Activated CD8-positive, alpha-beta memory T cell treated with anti-CD3 and anti-CD28 coated beads, Interleukin-2, amount 10 ng/mL, durations not matched to agents 7 days and 5 days (primary cell): ENCODE measurements around the gene ARV1. TPM values are rescaled to one million over a fixed set of nuclear protein-coding genes. Genes with fewer than 3 reads are reported as not detected.
"Not testable (repeated sequence)": the region's sequence is repeated elsewhere in the genome, so short reads cannot be mapped to it uniquely, and the experiment has no call there.

Source experiments
- ATAC-seq: fragments of 150-1000 bp; cut with Tn5 transposase; one replicate; pipeline ENCODE4 v1.10.0; 2021; ENCODE audit warnings: moderate library complexity
- CTCF ChIA-PET: fragments of 350-600 bp; sonication (Branson Sonifier 250); formaldehyde crosslinking; loops from one replicate; lab custom pipeline; 2021; ENCODE audit warnings: antibody characterized with exemption; lab: Charles Lee
- DNase-seq: peaks from one replicate; pipeline ENCODE4 v3.0.0-alpha.2; 2020
- H3K27ac Mint-ChIP-seq: one replicate; pipeline ENCODE4 v1.8.0; 2021; ENCODE audit warnings: mild to moderate bottlenecking, mixed read lengths
- H3K27me3 Mint-ChIP-seq: one replicate; pipeline ENCODE4 v1.8.0; 2021; ENCODE audit warnings: mixed read lengths
- H3K36me3 Mint-ChIP-seq: one replicate; pipeline ENCODE4 v1.8.0; 2021; ENCODE audit warnings: mild to moderate bottlenecking, mixed read lengths
- H3K4me1 Mint-ChIP-seq: one replicate; pipeline ENCODE4 v1.8.0; 2021; ENCODE audit warnings: mixed read lengths
- H3K4me3 Mint-ChIP-seq: one replicate; pipeline ENCODE4 v1.8.0; 2021; ENCODE audit warnings: mild to moderate bottlenecking, moderate library complexity, mixed read lengths
- H3K9me3 Mint-ChIP-seq: one replicate; pipeline ENCODE4 v1.8.0; 2022; ENCODE audit warnings: low read depth, mixed read lengths
- total RNA-seq, 2 experiments: library from RNA; stranded (reverse); gene quantifications; one replicate each; pipeline ENCODE4 v1.2.3, GENCODE V29; 2021

The ARV1 gene
- total RNA-seq, 2 experiments from 2014 or later: 12.9 to 16.0 TPM

DNA sequence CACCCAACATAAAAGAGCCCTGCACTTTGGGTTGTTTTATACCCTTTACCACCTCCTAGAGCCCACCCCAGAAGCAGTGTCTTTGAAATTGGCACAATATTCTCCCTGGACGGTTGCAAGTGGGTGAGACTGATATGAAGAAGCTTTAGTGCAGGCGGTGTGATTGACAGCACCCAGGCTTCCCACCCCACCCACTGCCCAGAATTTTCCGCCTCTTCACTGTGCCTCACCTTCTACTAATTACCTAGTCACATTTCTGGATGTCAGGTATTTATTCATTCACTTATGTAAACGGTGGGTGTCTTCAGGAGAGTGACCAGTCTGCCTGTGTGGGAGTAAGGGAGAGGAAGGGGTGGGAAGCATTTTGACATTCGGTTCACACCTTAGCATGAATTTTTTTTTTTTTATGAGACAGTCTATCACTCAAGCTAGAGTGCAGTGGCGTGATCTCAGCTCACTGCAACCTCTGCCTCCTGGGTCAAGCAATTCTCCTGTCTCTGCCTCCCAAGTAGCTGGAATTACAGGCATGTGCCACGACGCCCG is 62.9 kb downstream of the ARV1 start:
- Mint-ChIP-seq H3K36me3 (no peaks in the 10 kb centered on the region), H3K4me3 (peak overlapping the region; percentile 53), H3K27me3 (peaks cover 41% of the 10 kb centered on the region), H3K27ac (no peak overlapping the region), H3K4me1 (peaks cover 17% of the 10 kb centered on the region), H3K9me3 (no peaks in the 10 kb centered on the region)
- no peak for ATAC-seq
- DNase-seq: no peak
- CTCF ChIA-PET: interaction anchor here (1.2 kb wide), 1 partner anchor 39 kb away, joined by 3 read pairs; no protein-coding TSS in a partner anchor

DNA sequence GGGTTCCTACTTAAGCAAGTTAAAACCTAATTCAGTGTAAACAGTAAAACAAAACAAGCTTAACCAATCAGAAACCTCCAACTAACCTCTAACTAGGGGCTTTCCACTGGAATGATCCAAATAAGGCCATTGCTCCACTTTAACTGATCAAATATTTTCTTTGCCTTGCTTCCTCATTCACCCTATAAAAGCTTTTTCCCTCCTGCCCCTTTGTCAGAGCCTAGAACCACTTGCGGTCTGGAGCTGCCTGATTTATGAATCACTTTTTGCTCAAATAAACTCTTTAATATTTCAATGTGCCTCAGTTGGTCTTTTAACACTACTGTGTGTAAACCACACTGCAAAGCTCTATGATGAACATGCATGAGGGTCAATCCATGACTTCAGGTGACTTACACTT is 65.7 kb downstream of the ARV1 start:
- no peak for ATAC-seq
- H3K4me3 Mint-ChIP-seq: no peak overlapping the region
- H3K4me1 Mint-ChIP-seq: peaks cover 4% of the 10 kb centered on the region
- DNase-seq: no peak
- peaks cover 52% of the 10 kb centered on the region for H3K27me3 Mint-ChIP-seq
- H3K36me3 Mint-ChIP-seq: no peaks in the 10 kb centered on the region
- no peaks in the 10 kb centered on the region for H3K9me3 Mint-ChIP-seq
- CTCF ChIA-PET: interaction anchor here (1.1 kb wide), 1 partner anchor 9 kb away, joined by 3 read pairs; no protein-coding TSS in a partner anchor
- no peak overlapping the region for H3K27ac Mint-ChIP-seq

DNA sequence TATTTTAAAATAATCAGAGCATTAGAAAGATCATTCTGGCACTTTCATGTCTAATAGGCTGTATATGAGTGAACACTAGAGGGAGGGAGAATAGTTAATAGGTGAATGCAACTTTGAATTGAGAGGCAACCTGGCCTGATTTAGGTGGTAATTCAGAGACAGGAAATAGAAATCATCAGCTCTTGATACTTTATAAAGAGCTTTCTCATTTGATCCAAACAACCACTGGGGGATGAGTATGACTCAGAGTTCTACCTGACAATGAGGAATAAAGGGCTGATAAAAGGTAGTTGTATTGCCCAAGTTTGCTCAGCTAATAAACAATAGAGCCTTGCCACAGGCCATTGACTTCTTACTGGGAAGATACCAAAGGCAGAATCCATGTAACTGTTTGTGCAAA is 66.4 kb downstream of the ARV1 start:
- Mint-ChIP-seq H3K36me3 (no peaks in the 10 kb centered on the region), H3K27me3 (peaks cover 52% of the 10 kb centered on the region), H3K4me1 (peaks cover 4% of the 10 kb centered on the region), H3K27ac (no peak overlapping the region), H3K4me3 (no peak overlapping the region), H3K9me3 (no peaks in the 10 kb centered on the region)
- CTCF ChIA-PET: no interaction called here
- DNase-seq (no peak), ATAC-seq (no peak)

DNA sequence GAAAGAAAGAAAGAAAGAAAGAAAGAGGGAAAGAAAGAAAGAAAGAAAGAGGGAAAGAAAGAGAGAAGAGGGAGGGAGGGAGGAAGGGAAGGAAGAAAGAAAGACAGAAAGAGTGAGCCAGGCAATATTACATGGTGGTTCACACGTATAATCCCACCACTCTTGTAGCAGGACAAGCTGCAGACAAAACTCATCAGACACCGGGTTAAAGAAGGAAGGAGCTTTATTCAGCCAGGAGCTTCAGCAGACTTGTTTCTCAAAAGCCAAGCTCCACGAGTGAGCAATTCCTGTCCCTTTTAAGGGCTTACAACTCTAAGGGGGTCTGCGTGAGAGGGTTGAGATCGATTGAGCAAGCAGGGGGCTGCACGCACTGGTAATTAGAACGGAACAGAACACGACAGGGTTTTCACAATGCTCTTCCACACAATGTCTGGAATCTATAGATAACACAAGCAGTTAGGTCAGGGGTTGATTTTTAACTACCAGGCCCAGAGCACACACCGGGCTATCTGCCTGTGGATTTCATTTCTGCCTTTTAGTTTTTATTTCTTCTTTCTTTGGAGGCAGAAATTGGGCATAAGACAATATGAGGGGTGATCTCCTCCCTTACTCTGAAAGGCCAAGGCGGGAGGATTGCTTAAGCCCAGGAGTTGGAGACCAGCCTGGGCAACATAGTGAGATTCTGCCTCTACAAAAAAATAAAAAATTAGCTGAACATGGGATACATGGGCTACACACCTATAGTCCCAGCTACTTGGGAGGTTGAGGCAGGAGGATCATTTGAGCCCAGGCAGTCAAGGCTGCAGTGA is 67.2 kb downstream of the ARV1 start:
- ATAC-seq, H3K36me3 Mint-ChIP-seq, CTCF ChIA-PET, H3K4me3 Mint-ChIP-seq, DNase-seq, H3K27ac Mint-ChIP-seq, H3K4me1 Mint-ChIP-seq, H3K9me3 Mint-ChIP-seq: not testable (repeated sequence)
- peaks cover 51% of the 10 kb centered on the region for H3K27me3 Mint-ChIP-seq

DNA sequence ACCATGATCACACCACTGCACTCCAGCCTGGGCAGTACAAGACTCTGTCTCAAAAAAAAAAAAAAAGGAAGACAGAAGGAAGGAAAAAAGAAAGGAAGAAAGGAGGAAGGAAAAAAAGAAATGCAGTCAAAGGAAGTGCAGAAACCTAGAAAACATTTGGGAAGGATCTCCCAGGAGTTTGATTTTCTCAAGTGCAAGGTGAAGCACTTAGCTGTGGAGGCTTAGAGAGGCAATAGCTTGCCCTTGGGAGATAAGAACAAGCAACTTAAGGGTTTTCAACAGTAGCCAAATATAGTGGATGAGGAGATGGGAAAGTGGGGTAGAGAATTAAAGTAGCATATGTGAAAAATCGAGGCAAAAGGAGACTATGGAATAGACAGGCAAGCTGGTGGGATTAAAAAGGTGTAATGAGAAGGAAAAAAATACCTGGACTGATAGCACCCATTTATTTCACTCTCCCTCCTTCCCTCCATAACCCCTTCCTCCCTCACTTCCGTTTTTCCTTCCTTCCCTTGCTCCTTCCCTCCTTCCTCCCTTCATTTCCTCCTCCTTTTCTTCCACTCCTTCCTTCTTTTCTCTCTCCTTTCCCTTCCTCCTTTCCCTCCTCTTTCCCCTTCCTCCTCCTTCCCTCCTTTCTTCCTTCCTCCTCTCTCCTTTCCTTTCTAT is 68.0 kb downstream of the ARV1 start:
- DNase-seq (no peak), ATAC-seq (no peak)
- Mint-ChIP-seq H3K36me3 (no peaks in the 10 kb centered on the region), H3K27ac (no peak overlapping the region), H3K27me3 (peaks cover 44% of the 10 kb centered on the region), H3K4me3 (no peak overlapping the region), H3K9me3 (no peaks in the 10 kb centered on the region), H3K4me1 (no peaks in the 10 kb centered on the region)
- CTCF ChIA-PET: no interaction called here

DNA sequence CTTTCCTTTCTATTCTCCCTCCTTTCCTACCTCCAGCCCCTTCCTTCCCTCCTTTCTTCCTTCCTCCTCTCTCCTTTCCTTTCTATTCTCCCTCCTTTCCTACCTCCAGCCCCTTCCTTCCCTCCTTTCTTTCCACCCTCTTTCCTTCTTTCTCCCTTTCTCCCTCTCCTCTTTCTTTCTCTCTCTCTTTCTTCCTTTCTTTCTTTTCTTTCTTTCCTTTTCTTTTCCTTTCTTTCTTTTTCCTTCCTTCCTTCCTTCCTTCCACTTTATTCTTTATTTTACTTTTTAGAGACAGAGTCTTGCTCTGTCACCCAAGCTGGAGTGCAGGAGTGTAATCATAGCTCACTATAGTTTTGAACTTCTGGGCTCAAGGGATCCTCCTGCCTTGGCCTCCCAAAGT is 68.6 kb downstream of the ARV1 start:
- H3K36me3 Mint-ChIP-seq, H3K4me1 Mint-ChIP-seq, DNase-seq, H3K4me3 Mint-ChIP-seq, H3K27ac Mint-ChIP-seq, CTCF ChIA-PET, ATAC-seq, H3K9me3 Mint-ChIP-seq: not testable (repeated sequence)
- H3K27me3 Mint-ChIP-seq: peaks cover 38% of the 10 kb centered on the region

DNA sequence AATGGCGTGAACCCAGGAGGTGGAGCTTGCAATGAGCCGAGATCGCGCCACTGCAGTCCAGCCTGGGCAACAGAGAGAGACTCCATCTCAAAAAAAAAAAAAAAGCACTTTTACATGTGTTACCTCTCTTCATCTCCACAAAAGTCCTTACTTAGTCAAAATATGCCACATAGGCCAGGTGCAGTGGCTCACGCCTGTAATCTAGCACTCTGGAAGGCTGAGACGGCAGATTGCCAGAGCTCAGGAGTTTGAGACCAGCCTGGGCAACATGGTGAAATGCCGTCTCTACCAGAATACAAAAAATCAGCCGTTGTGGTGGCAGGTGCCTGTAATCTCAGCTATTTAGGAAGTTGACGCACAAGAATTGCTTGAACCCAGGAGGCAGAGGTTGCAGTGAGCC is 69.5 kb downstream of the ARV1 start:
- H3K36me3 Mint-ChIP-seq, CTCF ChIA-PET, DNase-seq, H3K9me3 Mint-ChIP-seq, ATAC-seq, H3K4me1 Mint-ChIP-seq, H3K27ac Mint-ChIP-seq, H3K4me3 Mint-ChIP-seq: not testable (repeated sequence)
- peaks cover 35% of the 10 kb centered on the region for H3K27me3 Mint-ChIP-seq

DNA sequence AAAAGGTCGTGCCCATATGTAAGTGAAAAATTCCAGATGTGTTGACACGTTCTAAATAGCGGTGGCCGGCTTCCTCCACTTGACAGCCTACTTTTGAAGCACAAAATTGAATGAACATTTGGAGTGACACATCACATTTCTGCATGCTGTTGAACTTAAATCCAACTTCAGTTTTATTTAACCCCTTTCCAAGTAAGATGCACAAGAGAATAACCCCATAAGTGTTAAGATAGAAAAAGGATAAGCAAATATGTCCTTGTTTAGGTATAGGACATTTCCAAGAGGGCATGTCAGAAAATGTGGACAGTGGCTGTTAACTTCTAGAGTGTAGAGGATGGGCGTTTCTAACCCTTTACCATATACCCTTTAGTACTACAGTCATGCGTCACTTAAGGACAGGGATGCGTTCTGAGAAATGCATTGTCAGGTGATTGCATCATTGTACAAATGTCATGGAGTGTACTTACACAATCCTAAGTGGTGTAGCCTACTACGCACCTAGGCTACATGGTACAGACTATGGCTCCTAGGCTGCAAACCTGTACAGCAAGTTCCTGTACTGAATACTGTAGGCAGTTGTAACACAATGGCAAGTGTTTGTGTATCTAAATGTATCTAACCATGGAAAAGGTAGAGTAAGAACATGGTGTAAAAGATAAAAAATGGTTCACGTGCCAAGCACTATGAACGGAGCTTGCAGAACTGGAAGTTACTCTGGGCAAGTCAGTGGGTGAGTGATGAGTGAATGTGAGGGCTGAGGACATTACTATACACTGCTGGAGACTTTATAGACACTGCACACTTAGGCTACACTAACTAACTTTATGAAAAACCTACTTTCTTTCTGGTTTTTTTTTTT is 70.5 kb downstream of the ARV1 start:
- ATAC-seq (no peak), DNase-seq (no peak)
- CTCF ChIA-PET: no interaction called here
- Mint-ChIP-seq H3K27me3 (peaks cover 31% of the 10 kb centered on the region), H3K36me3 (peaks cover 2% of the 10 kb centered on the region), H3K4me1 (peaks cover 13% of the 10 kb centered on the region), H3K9me3 (no peaks in the 10 kb centered on the region), H3K4me3 (no peak overlapping the region), H3K27ac (no peak overlapping the region)

Other genes with a start within 250 kb of the ARV1 start
- not detected for gene CAPN9, start 231.7 kb upstream of the ARV1 start, total RNA-seq
- 1 to 10 TPM; 1.8 to 3.6 TPM for gene C1orf198, start 110.6 kb upstream of the ARV1 start, total RNA-seq
- gene TTC13, start 233 bp upstream of the ARV1 start, total RNA-seq: 10 to 100 TPM; 30.8 to 39.2 TPM
- gene FAM89A, start 61.2 kb downstream of the ARV1 start, total RNA-seq: 1 to 10 TPM; 5.9 to 9.8 TPM
- gene TRIM67, start 183.0 kb downstream of the ARV1 start, total RNA-seq: not detected